ENCODE results near the gene TOP2A.
A peak's percentile ranks its signal among the peaks of the same experiment; 100 is the strongest.

TOP2A gene

GRCh38 chr17:40358323-40359038 is 59.2 kb downstream of the TOP2A start:
- H3K4me1 ChIP-seq (ENCODE audit: insufficient read depth, insufficient read length): peaks cover 23% of the 10 kb centered on the region
- H3K27me3 ChIP-seq (ENCODE audit: insufficient read depth, insufficient read length): peaks cover 28% of the 10 kb centered on the region
- no peak overlapping the region for H3K9ac ChIP-seq (ENCODE audit: insufficient read length, low read depth)
- no peak for DNase-seq (ENCODE audit: low read depth, low spot score)
- no peak overlapping the region for H3K4me3 ChIP-seq (ENCODE audit: insufficient read length, low read depth)
- no peaks in the 10 kb centered on the region for H3K9me3 ChIP-seq (ENCODE audit: insufficient read depth, low read length)
- no peak for TF ChIP-seq ZNF274 (IDR thresholded peaks at IDR 0.05; ENCODE audit: low read depth, low read length)
- TF ChIP-seq SUZ12 (IDR thresholded peaks at IDR 0.05; ENCODE audit: extremely low read depth, insufficient read depth, insufficient read length): no peak
- TF ChIP-seq YY1 (IDR thresholded peaks at IDR 0.05; ENCODE audit: insufficient read depth, insufficient read length): no peak
- peaks cover 32% of the 10 kb centered on the region for H3K36me3 ChIP-seq (ENCODE audit: insufficient read depth, insufficient read length, low read length)

DNA sequence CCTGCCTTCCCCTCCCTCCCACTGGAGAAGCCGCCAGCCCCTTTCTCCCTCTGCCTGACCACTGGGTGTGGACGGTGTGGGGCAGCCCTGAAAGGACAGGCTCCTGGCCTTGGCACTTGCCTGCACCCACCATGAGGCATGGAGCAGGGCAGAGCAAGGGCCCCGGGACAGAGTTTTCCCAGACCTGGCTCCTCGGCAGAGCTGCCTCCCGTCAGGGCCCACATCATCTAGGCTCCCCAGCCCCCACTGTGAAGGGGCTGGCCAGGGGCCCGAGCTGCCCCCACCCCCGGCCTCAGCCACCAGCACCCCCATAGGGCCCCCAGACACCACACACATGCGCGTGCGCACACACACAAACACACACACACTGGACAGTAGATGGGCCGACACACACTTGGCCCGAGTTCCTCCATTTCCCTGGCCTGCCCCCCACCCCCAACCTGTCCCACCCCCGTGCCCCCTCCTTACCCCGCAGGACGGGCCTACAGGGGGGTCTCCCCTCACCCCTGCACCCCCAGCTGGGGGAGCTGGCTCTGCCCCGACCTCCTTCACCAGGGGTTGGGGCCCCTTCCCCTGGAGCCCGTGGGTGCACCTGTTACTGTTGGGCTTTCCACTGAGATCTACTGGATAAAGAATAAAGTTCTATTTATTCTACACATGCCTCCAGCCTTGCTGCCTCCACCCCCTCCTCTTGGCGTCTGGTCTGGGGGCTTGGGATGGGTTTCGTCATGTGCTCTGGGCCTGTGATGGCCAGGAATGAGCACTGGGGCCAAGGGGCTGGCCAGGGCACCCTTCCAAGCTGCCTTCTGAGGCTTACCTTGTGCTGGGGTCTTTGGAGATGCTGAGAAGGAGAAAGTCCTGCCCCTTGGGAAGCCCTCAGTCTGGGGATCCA is 60.5 kb downstream of the TOP2A start:
- peaks cover 20% of the 10 kb centered on the region for H3K4me1 ChIP-seq (ENCODE audit: insufficient read depth, insufficient read length)
- TF ChIP-seq ZNF274 (IDR thresholded peaks at IDR 0.05; ENCODE audit: low read depth, low read length): no peak
- no peak for TF ChIP-seq YY1 (IDR thresholded peaks at IDR 0.05; ENCODE audit: insufficient read depth, insufficient read length)
- TF ChIP-seq SUZ12 (IDR thresholded peaks at IDR 0.05; ENCODE audit: extremely low read depth, insufficient read depth, insufficient read length): no peak
- no peaks in the 10 kb centered on the region for H3K9me3 ChIP-seq (ENCODE audit: insufficient read depth, low read length)
- H3K9ac ChIP-seq (ENCODE audit: insufficient read length, low read depth): no peak overlapping the region
- H3K27me3 ChIP-seq (ENCODE audit: insufficient read depth, insufficient read length): peaks cover 17% of the 10 kb centered on the region
- H3K36me3 ChIP-seq (ENCODE audit: insufficient read depth, insufficient read length, low read length): peaks cover 43% of the 10 kb centered on the region
- no peak overlapping the region for H3K4me3 ChIP-seq (ENCODE audit: insufficient read length, low read depth)
- no peak for DNase-seq (ENCODE audit: low read depth, low spot score)

DNA sequence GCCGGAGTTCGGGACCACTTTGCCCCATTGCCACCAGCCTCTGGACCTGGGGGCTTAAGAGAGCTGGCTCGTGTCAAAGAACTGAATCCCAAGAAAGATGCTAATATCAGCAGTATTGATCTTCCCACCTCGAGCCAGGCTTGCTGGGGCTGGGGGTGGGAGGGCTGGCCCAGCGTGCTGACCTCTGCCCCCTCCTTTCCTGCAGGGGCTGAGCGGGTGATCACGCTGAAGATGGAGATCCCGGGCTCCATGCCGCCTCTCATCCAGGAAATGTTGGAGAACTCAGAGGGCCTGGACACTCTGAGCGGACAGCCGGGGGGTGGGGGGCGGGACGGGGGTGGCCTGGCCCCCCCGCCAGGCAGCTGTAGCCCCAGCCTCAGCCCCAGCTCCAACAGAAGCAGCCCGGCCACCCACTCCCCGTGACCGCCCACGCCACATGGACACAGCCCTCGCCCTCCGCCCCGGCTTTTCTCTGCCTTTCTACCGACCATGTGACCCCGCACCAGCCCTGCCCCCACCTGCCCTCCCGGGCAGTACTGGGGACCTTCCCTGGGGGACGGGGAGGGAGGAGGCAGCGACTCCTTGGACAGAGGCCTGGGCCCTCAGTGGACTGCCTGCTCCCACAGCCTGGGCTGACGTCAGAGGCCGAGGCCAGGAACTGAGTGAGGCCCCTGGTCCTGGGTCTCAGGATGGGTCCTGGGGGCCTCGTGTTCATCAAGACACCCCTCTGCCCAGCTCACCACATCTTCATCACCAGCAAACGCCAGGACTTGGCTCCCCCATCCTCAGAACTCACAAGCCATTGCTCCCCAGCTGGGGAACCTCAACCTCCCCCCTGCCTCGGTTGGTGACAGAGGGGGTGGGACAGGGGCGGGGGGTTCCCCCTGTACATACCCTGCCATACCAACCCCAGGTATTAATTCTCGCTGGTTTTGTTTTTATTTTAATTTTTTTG is 61.6 kb downstream of the TOP2A start:
- Histone ChIP-seq H3K36me3 (ENCODE audit: insufficient read depth, insufficient read length, low read length) (peaks cover 55% of the 10 kb centered on the region), H3K4me3 (ENCODE audit: insufficient read length, low read depth) (no peak overlapping the region), H3K9ac (ENCODE audit: insufficient read length, low read depth) (no peak overlapping the region), H3K4me1 (ENCODE audit: insufficient read depth, insufficient read length) (peaks cover 18% of the 10 kb centered on the region), H3K27me3 (ENCODE audit: insufficient read depth, insufficient read length) (peaks cover 10% of the 10 kb centered on the region), H3K9me3 (ENCODE audit: insufficient read depth, low read length) (no peaks in the 10 kb centered on the region)
- DNase-seq (ENCODE audit: low read depth, low spot score): no peak
- no peak for TF ChIP-seq ZNF274 (IDR thresholded peaks at IDR 0.05; ENCODE audit: low read depth, low read length)
- no peak for TF ChIP-seq YY1 (IDR thresholded peaks at IDR 0.05; ENCODE audit: insufficient read depth, insufficient read length)
- no peak for TF ChIP-seq SUZ12 (IDR thresholded peaks at IDR 0.05; ENCODE audit: extremely low read depth, insufficient read depth, insufficient read length)

- H3K27me3 ChIP-seq (ENCODE audit: insufficient read depth, insufficient read length): peaks cover 3% of the 10 kb centered on the region
- no peak for DNase-seq (ENCODE audit: low read depth, low spot score)
- H3K4me3 ChIP-seq (ENCODE audit: insufficient read length, low read depth): no peak overlapping the region
- TF ChIP-seq YY1 (IDR thresholded peaks at IDR 0.05; ENCODE audit: insufficient read depth, insufficient read length): no peak
- no peak for TF ChIP-seq SUZ12 (IDR thresholded peaks at IDR 0.05; ENCODE audit: extremely low read depth, insufficient read depth, insufficient read length)
- no peak for TF ChIP-seq ZNF274 (IDR thresholded peaks at IDR 0.05; ENCODE audit: low read depth, low read length)
- peaks cover 19% of the 10 kb centered on the region for H3K4me1 ChIP-seq (ENCODE audit: insufficient read depth, insufficient read length)
- no peak overlapping the region for H3K9ac ChIP-seq (ENCODE audit: insufficient read length, low read depth)
- peaks cover 60% of the 10 kb centered on the region for H3K36me3 ChIP-seq (ENCODE audit: insufficient read depth, insufficient read length, low read length)
- no peaks in the 10 kb centered on the region for H3K9me3 ChIP-seq (ENCODE audit: insufficient read depth, low read length)
Measured at GRCh38 chr17:40355123-40355803, 62.4 kb downstream of the TOP2A start.

DNA sequence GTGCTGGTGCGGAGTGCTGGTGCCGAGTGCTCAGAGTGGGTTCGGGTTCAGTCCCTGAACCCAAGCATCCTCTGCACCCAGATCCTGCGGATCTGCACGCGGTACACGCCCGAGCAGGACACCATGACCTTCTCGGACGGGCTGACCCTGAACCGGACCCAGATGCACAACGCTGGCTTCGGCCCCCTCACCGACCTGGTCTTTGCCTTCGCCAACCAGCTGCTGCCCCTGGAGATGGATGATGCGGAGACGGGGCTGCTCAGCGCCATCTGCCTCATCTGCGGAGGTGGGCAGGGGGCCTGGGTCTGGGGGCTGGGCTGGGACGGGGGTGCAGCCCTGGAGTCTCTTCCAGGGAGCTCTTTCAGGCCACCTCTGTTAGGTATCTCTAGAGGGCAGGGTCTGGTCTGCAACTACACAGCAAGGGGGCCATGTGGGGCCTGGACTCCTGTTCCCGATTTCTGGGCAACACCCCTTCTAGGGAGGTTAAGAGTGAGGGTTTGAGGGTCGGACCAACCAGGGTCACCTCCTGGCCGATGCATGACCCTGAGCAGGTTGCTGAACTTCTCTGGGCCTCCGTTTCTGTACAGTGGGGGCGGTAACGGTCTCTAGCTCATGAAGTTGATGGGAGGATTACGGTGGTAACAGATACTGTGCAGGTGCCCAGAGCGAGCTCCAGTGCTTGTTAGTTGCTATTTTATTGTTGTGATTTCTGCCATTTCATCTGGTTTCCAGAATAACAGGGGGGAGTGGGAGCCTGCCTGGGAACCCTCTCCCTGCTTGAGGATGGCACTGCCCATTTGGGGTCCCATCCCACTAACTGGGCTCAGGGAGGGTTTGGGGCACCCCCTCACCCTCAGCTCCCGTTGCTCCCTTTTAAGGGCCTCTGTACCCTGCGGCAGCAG is 63.2 kb downstream of the TOP2A start:
- H3K4me3 ChIP-seq (ENCODE audit: insufficient read length, low read depth): no peak overlapping the region
- no peaks in the 10 kb centered on the region for H3K9me3 ChIP-seq (ENCODE audit: insufficient read depth, low read length)
- H3K27me3 ChIP-seq (ENCODE audit: insufficient read depth, insufficient read length): peaks cover 3% of the 10 kb centered on the region
- peak overlapping the region; percentile 9 for H3K9ac ChIP-seq (ENCODE audit: insufficient read length, low read depth)
- TF ChIP-seq SUZ12 (IDR thresholded peaks at IDR 0.05; ENCODE audit: extremely low read depth, insufficient read depth, insufficient read length) (no peak), ZNF274 (IDR thresholded peaks at IDR 0.05; ENCODE audit: low read depth, low read length) (no peak), YY1 (IDR thresholded peaks at IDR 0.05; ENCODE audit: insufficient read depth, insufficient read length) (no peak)
- peaks cover 23% of the 10 kb centered on the region for H3K4me1 ChIP-seq (ENCODE audit: insufficient read depth, insufficient read length)
- H3K36me3 ChIP-seq (ENCODE audit: insufficient read depth, insufficient read length, low read length): peaks cover 68% of the 10 kb centered on the region
- no peak for DNase-seq (ENCODE audit: low read depth, low spot score)

Data from NT2/D1 (cell line).